K562 (cell line): ENCODE data around the gene ZBTB44. TPM values are rescaled to one million over a fixed set of nuclear protein-coding genes. Genes with fewer than 3 reads are reported as not detected.

Experiments used
- ATAC-seq: fragments of 200-7000 bp; cut with Tn5 transposase; 3 replicates; pipeline ENCODE4 v1.9.1; 2020; ENCODE audit warnings: moderate library complexity
- BruUV-seq: library from RNA; stranded (reverse); fragments of 400-500 nt; replicated peaks from 2 replicates; lab custom pipeline; 2021; lab: Mats Ljungman, UMichigan
- CTCF ChIA-PET: fragments of 300-600 bp; formaldehyde crosslinking; extraction: SDS; loops from one replicate; lab custom pipeline; 2021; ENCODE audit warnings: low intra/inter-chr PET ratio; lab: Yijun Ruan, JAX
- POLR2A ChIA-PET: fragments of 300-600, 350-650 bp; sonication (Branson Sonifier 250); formaldehyde crosslinking; extraction: SDS; loops from one replicate; lab custom pipeline; 2021; ENCODE audit warnings: antibody characterized with exemption, inconsistent platforms; lab: Yijun Ruan, JAX
- DNase-seq, 4 experiments: peaks; one replicate each; pipeline versions ENCODE4 v3.0.0 to v3.0.0-alpha.2; 2011 to 2018; ENCODE audit warnings: low spot score in 3 of 4, mixed read lengths in 3 of 4; ENCODE audit errors: extremely low read depth in 1 of 4
- FAIRE-seq: peaks from 2 replicates; lab custom pipeline; 2011; peaks lifted over from hg19 to GRCh38; lab: Jason Lieb, UNC
- H2AFZ ChIP-seq: 2 replicates; pipeline ENCODE4 v1.6.0; 2011; ENCODE audit warnings: low read depth, low read length, control low read depth, inconsistent platforms
- H3K27ac ChIP-seq: fragments of 200-600 bp; 3 replicates; pipeline ENCODE4 v1.8.0; 2011; ENCODE audit warnings: low read depth, mild to moderate bottlenecking, control low read depth, inconsistent platforms, low read length, moderate library complexity, mixed read lengths; ENCODE audit errors: extremely low read depth
- H3K27me3 ChIP-seq, 2 experiments: fragments of 300-600 bp in 1 of 2; 2 replicates in 1 of 2; 3 replicates in 1 of 2; pipeline versions ENCODE4 v1.6.0 to v1.8.0; 2011; ENCODE audit warnings: inconsistent platforms in 2 of 2, low read length in 2 of 2, mild to moderate bottlenecking in 1 of 2, mixed read lengths in 1 of 2, moderate library complexity in 1 of 2; ENCODE audit not compliant: control insufficient read depth in 2 of 2, insufficient read depth in 2 of 2
- H3K36me3 ChIP-seq: fragments of 300-600 bp; 3 replicates; pipeline ENCODE4 v1.8.0; 2011; ENCODE audit warnings: mild to moderate bottlenecking, low read length, inconsistent platforms; ENCODE audit not compliant: control insufficient read depth, insufficient read depth
- H3K4me1 ChIP-seq, 2 experiments: fragments of 200-600 bp in 1 of 2; replicated peaks in 1 of 2; 2 replicates in 1 of 2; 3 replicates in 1 of 2; pipeline versions ENCODE4 v1.5.1 to v1.8.0; 2011; ENCODE audit warnings: inconsistent platforms in 2 of 2, low read length in 2 of 2, mild to moderate bottlenecking in 1 of 2, mixed read lengths in 1 of 2, moderate library complexity in 1 of 2; ENCODE audit not compliant: control insufficient read depth in 2 of 2, insufficient read depth in 2 of 2
- H3K4me2 ChIP-seq: 2 replicates; pipeline ENCODE4 v1.6.1; 2011; ENCODE audit warnings: low read length, control low read depth, inconsistent platforms, mixed read lengths; ENCODE audit not compliant: insufficient read depth
- H3K4me3 ChIP-seq: fragments of 200-600 bp; sonication (generic), shearing (Covaris generic); 2 replicates; pipeline ENCODE4 v1.5.1; 2016; ENCODE audit warnings: control low read depth, inconsistent platforms
- H3K79me2 ChIP-seq: fragments of 200-600 bp; 3 replicates; pipeline ENCODE4 v1.8.0; 2011; ENCODE audit warnings: low read length, inconsistent platforms; ENCODE audit not compliant: control insufficient read depth, insufficient read depth
- H3K9ac ChIP-seq, 2 experiments: 2 replicates each; pipeline versions ENCODE4 v1.6.0 to v1.6.1; 2011; ENCODE audit warnings: low read depth in 2 of 2, low read length in 2 of 2, control low read depth in 1 of 2, inconsistent platforms in 1 of 2, mild to moderate bottlenecking in 1 of 2, mixed read lengths in 1 of 2; ENCODE audit not compliant: insufficient read depth in 1 of 2
- H3K9me1 ChIP-seq: one replicate; pipeline ENCODE4 v1.6.0; 2011; ENCODE audit warnings: inconsistent platforms, mild to moderate bottlenecking, low read length, moderate library complexity; ENCODE audit not compliant: control insufficient read depth, insufficient read depth
- H3K9me3 ChIP-seq: replicated peaks from 2 replicates; pipeline ENCODE4 v1.5.1; 2011; ENCODE audit warnings: low read depth, low read length, inconsistent platforms; ENCODE audit not compliant: control insufficient read depth, insufficient read depth
- H4K20me1 ChIP-seq: replicated peaks from 2 replicates; pipeline ENCODE4 v1.6.1; 2011; ENCODE audit warnings: low read length, inconsistent platforms, mixed read lengths; ENCODE audit not compliant: control insufficient read depth, insufficient read depth
- E2F8 ChIP-seq: fragments of 450-650 bp; IDR thresholded peaks from 2 replicates; pipeline ENCODE4 v1.7.1; 2018; ENCODE audit warnings: mild to moderate bottlenecking, low read depth; ENCODE audit not compliant: partially characterized antibody
- HNRNPH1 ChIP-seq: fragments of 200-400 bp; formaldehyde crosslinking; optimal IDR thresholded peaks from 2 replicates; pipeline ENCODE3; 2017; ENCODE audit warnings: low read depth, mild to moderate bottlenecking, low read length, moderate library complexity
- RB1 ChIP-seq: fragments of 450-650 bp; IDR thresholded peaks from 2 replicates; pipeline ENCODE4 v1.6.1; 2017; ENCODE audit warnings: low read depth, mild to moderate bottlenecking
- SMAD3 ChIP-seq: fragments of 450-650 bp; formaldehyde crosslinking; conservative IDR thresholded peaks from 2 replicates; pipeline ENCODE4 v1.4.0; 2020; ENCODE audit warnings: mild to moderate bottlenecking
- ZFX ChIP-seq: sonication (generic); formaldehyde crosslinking; IDR thresholded peaks from 2 replicates; pipeline ENCODE4 v1.8.0; 2022; ENCODE audit warnings: mild to moderate bottlenecking, missing genetic modification reagents, moderate library complexity
- ZNF165 ChIP-seq: fragments of 250-450 bp; sonication (Bioruptor Pico); IDR thresholded peaks from 2 replicates; pipeline ENCODE4 v1.4.0; 2020; ENCODE audit warnings: borderline replicate concordance
- WGBS: fragments of 100-300 bp; shearing (Covaris generic); methylation state at CpG from one replicate; pipeline ENCODE4 v1.1.6; 2016; ENCODE audit warnings: low coverage, mixed read lengths; ENCODE audit not compliant: insufficient coverage; ENCODE audit errors: missing lambda C conversion rate; 5-methylcytosine and 5-hydroxymethylcytosine counted together
- in situ Hi-C: fragments of 300-500 bp; cut with MboI; formaldehyde crosslinking; loops from 4 replicates; pipeline ENCODE4 v1.15.0; 2018; ENCODE audit warnings: inconsistent platforms, mixed read lengths
- intact Hi-C: fragments of 100-400 bp; cut with micrococcal nuclease; formaldehyde crosslinking; loops from 2 replicates; pipeline ENCODE4 v1.14.2; 2022
- polyA plus RNA-seq, 8 experiments: library from polyadenylated mRNA; depleted of rRNA in 4 of 8; stranded (reverse) in 5 of 8; unstranded in 3 of 8; fragments of >200 nt; fragmentation: Nextera tagmentation in 2 of 8; fragmentation: Illumina TruSeq in 1 of 8; extraction: Ambion mirVana in 2 of 8; extraction: Trizol in 1 of 8; gene quantifications; 2 replicates each; pipeline versions ENCODE4 v1.2.1 to v1.2.3, GENCODE V29; 2011 to 2014; ENCODE audit warnings: inconsistent platforms in 1 of 8, missing spikeins in 1 of 8
- total RNA-seq, 7 experiments: library from RNA; depleted of rRNA in 6 of 7; stranded (reverse); fragments of >200 nt in 6 of 7; fragmentation: Illumina TruSeq in 2 of 7; extraction: Trizol in 2 of 7; gene quantifications; 2 replicates each; pipeline versions ENCODE4 v1.2.1 to v1.2.3, GENCODE V29; 2011 to 2021; ENCODE audit warnings: low replicate concordance in 1 of 7

ZBTB44 gene
- total and polyA plus RNA-seq, 9 of the 15 experiments (the other 6 are each of a cell fraction or from before 2014, with no cell fraction given) = 4.7 to 27.1 (median 17.3) TPM

- Histone ChIP-seq H4K20me1 (peaks cover 11% of the 10 kb centered on the region; the same call in 1 of the 2 replicates), H3K4me1 (peaks cover 6 to 38% of the 10 kb centered on the region in 2 experiments; a peak in 4 of 5 replicates), H3K27me3 (no peaks in the 10 kb centered on the region), H3K27ac (no peak overlapping the region), H3K9ac (no peak overlapping the region), H3K4me3 (no peak overlapping the region), H2AFZ (no peak overlapping the region), H3K9me1 (no peaks in the 10 kb centered on the region), H3K79me2 (peaks cover 95% of the 10 kb centered on the region), H3K9me3 (no peaks in the 10 kb centered on the region), H3K4me2 (no peak overlapping the region), H3K36me3 (no peaks in the 10 kb centered on the region)
- ATAC-seq (no peak), DNase-seq (no peak), FAIRE-seq (no peak)
- WGBS = 94% methylated on average over 7 of the region's 7 CpGs
- TF ChIP-seq SMAD3 = no peak
- TF ChIP-seq E2F8 = no peak
- TF ChIP-seq RB1 = no peak
- no peak for TF ChIP-seq HNRNPH1
- no peak for TF ChIP-seq ZFX
- TF ChIP-seq ZNF165 (CRISPR knock-in tag) = no peak
- POLR2A ChIA-PET = no interaction called here
- CTCF ChIA-PET = no interaction called here
- in situ Hi-C loops = no loop called here
- intact Hi-C loops = no loop called here
- BruUV-seq = no TSS peak
Measured at GRCh38 chr11:130308059-130308458, 6.7 kb downstream of the ZBTB44 start.
